Hypothalamus (tissue), 51 donors: Measurements from ENCODE around the gene OR6B2.

Experiments used
- DNase-seq, 51 donors: peaks; one replicate each; lab custom pipeline; 2025; lab: John Stamatoyannopoulos, UW

The OR6B2 gene

GRCh38 chr2:239983004-239983778 lies 47.0 kb downstream of the OR6B2 start:
- DNase-seq, result no peak
